Left ventricle myocardium inferior (tissue), 1 donor: ENCODE measurements around the gene SNX10. TPM values are rescaled to one million over a fixed set of nuclear protein-coding genes. Genes with fewer than 3 reads are reported as not detected.

Experiments used
- DNase-seq: peaks from one replicate; pipeline ENCODE4 v3.0.0-alpha.2; 2020
- H3K27ac ChIP-seq: fragments of 200-600 bp; replicated peaks from 2 replicates; pipeline ENCODE4 v1.8.0; 2021
- H3K27me3 ChIP-seq: fragments of 200-600 bp; 2 replicates; pipeline ENCODE4 v1.8.0; 2021; ENCODE audit warnings: low read depth
- H3K36me3 ChIP-seq: fragments of 200-600 bp; 2 replicates; pipeline ENCODE4 v1.8.0; 2021
- H3K4me1 ChIP-seq: fragments of 200-600 bp; 2 replicates; pipeline ENCODE4 v1.8.0; 2021
- H3K4me3 ChIP-seq: fragments of 200-600 bp; 2 replicates; pipeline ENCODE4 v1.8.0; 2021; ENCODE audit warnings: mild to moderate bottlenecking, moderate library complexity
- H3K9me3 ChIP-seq: fragments of 200-600 bp; replicated peaks from 2 replicates; pipeline ENCODE4 v1.8.0; 2021
- CTCF ChIP-seq: fragments of 200-600 bp; IDR thresholded peaks from 2 replicates; pipeline ENCODE4 v1.8.0; 2021; ENCODE audit warnings: antibody characterized with exemption, mild to moderate bottlenecking, borderline replicate concordance
- intact Hi-C: fragments of 100-400 bp; cut with micrococcal nuclease; formaldehyde crosslinking; loops from one replicate; pipeline ENCODE4 v1.11.0; 2022
- total RNA-seq: library from RNA; stranded (reverse); fragmentation: NEBNext Ultra II Directional; extraction: Animal tissue kit (Norgen Biotek cat#: 25700); gene quantifications from one replicate; pipeline ENCODE4 v1.2.1, GENCODE V29; 2021
- donor health status: DM: no; HTN: yes; CAD: no; lungs with severe emphysema.

SNX10 gene
- total RNA-seq, 1 donor from 2014 or later, result 1.1 TPM

- H3K4me1 ChIP-seq, result no peaks in the 10 kb centered on the region
Measured at GRCh38 chr7:26356229-26356628, 64.6 kb downstream of the SNX10 start.

GRCh38 chr7:26356929-26357798 is 65.5 kb downstream of the SNX10 start:
- Histone ChIP-seq H3K27me3 (peaks cover 23% of the 10 kb centered on the region), H3K36me3 (no peaks in the 10 kb centered on the region), H3K9me3 (no peaks in the 10 kb centered on the region), H3K27ac (no peak overlapping the region), H3K4me1 (no peaks in the 10 kb centered on the region), H3K4me3 (no peak overlapping the region)
- TF ChIP-seq CTCF, result no peak
- intact Hi-C loops, result no loop called here
- DNase-seq, result no peak

More at GRCh38 chr7:26356229-26356628, 64.6 kb downstream of the SNX10 start:
- no peak for DNase-seq
- peaks cover 23% of the 10 kb centered on the region for H3K27me3 ChIP-seq
- no peak overlapping the region for H3K4me3 ChIP-seq
- intact Hi-C loops, result no loop called here
- no peak overlapping the region for H3K27ac ChIP-seq
- TF ChIP-seq CTCF, result no peak
- H3K36me3 ChIP-seq, result no peaks in the 10 kb centered on the region
- no peaks in the 10 kb centered on the region for H3K9me3 ChIP-seq

- TF ChIP-seq CTCF, result no peak
- H3K4me1 ChIP-seq, result no peaks in the 10 kb centered on the region
- no peak overlapping the region for H3K4me3 ChIP-seq
- H3K36me3 ChIP-seq, result no peaks in the 10 kb centered on the region
- intact Hi-C loops, result no loop called here
- H3K9me3 ChIP-seq, result no peaks in the 10 kb centered on the region
- H3K27ac ChIP-seq, result no peak overlapping the region
- H3K27me3 ChIP-seq, result peaks cover 25% of the 10 kb centered on the region
- no peak for DNase-seq
Measured at GRCh38 chr7:26357799-26358151, 66.1 kb downstream of the SNX10 start.

GRCh38 chr7:26360650-26361049 is 69.0 kb downstream of the SNX10 start:
- intact Hi-C loops, result no loop called here
- H3K27me3 ChIP-seq, result peaks cover 33% of the 10 kb centered on the region
- H3K4me3 ChIP-seq, result no peak overlapping the region
- DNase-seq, result no peak
- TF ChIP-seq CTCF, result no peak
- no peak overlapping the region for H3K27ac ChIP-seq
- no peaks in the 10 kb centered on the region for H3K36me3 ChIP-seq
- no peaks in the 10 kb centered on the region for H3K9me3 ChIP-seq
- no peaks in the 10 kb centered on the region for H3K4me1 ChIP-seq

- Histone ChIP-seq H3K4me1 (no peaks in the 10 kb centered on the region), H3K27me3 (peaks cover 38% of the 10 kb centered on the region), H3K4me3 (no peak overlapping the region), H3K27ac (no peak overlapping the region), H3K9me3 (no peaks in the 10 kb centered on the region), H3K36me3 (no peaks in the 10 kb centered on the region)
- intact Hi-C loops, result no loop called here
- no peak for TF ChIP-seq CTCF
- DNase-seq, result no peak
Measured at GRCh38 chr7:26361637-26362036, 70.0 kb downstream of the SNX10 start.
